ENCODE measurements around the gene MAF.

GRCh38 chr16:79563921-79564320 is 36.6 kb downstream of the MAF start:
- no peak for TF ChIP-seq CTCF (IDR thresholded peaks at IDR 0.05)
- TF ChIP-seq ZFX (IDR thresholded peaks at IDR 0.05; ENCODE audit: borderline replicate concordance) = no peak
